H1 (cell line): ENCODE results near the gene GRIP2. TPM values are rescaled to one million over a fixed set of nuclear protein-coding genes. Genes with fewer than 3 reads are reported as not detected.

Source experiments
- CTCF ChIA-PET: fragments of 300-600 bp; sonication (Branson Sonifier 250); formaldehyde crosslinking; loops from one replicate; lab custom pipeline; 2021; ENCODE audit not compliant: partially characterized antibody; lab: Charles Lee
- POLR2A ChIA-PET: fragments of 300-600 bp; sonication (Branson Sonifier 250); formaldehyde crosslinking; loops from one replicate; lab custom pipeline; 2021; ENCODE audit warnings: inconsistent platforms; ENCODE audit not compliant: partially characterized antibody; lab: Charles Lee
- DNase-seq, 2 experiments: peaks; one replicate each; pipeline versions ENCODE4 v3.0.0 to v3.0.0-alpha.2; 2010 to 2022; ENCODE audit warnings: low spot score in 2 of 2, low read depth in 1 of 2, mixed read lengths in 1 of 2
- FAIRE-seq: peaks from 2 replicates; lab custom pipeline; 2011; peaks lifted over from hg19 to GRCh38; lab: Jason Lieb, UNC
- H2AFZ ChIP-seq: 2 replicates; pipeline ENCODE4 v1.8.1; 2012; ENCODE audit warnings: low read length, inconsistent platforms
- H2AK5ac ChIP-seq: 2 replicates; pipeline ENCODE4 v1.6.1; 2013; ENCODE audit warnings: low read depth, low read length
- H2BK120ac ChIP-seq: replicated peaks from 2 replicates; pipeline ENCODE3; 2013; ENCODE audit warnings: low read depth, low read length, inconsistent platforms
- H2BK12ac ChIP-seq: 2 replicates; pipeline ENCODE4 v1.6.1; 2013; ENCODE audit warnings: low read depth, low read length
- H2BK15ac ChIP-seq: 2 replicates; pipeline ENCODE4 v1.6.1; 2013; ENCODE audit warnings: low read length
- H2BK20ac ChIP-seq: 2 replicates; pipeline ENCODE4 v1.6.1; 2013; ENCODE audit warnings: low read length
- H2BK5ac ChIP-seq: 2 replicates; pipeline ENCODE4 v1.6.1; 2013; ENCODE audit warnings: low read depth, low read length
- H3K14ac ChIP-seq: 2 replicates; pipeline ENCODE4 v1.6.1; 2013; ENCODE audit warnings: inconsistent platforms; ENCODE audit not compliant: insufficient read length
- H3K18ac ChIP-seq: 2 replicates; pipeline ENCODE4 v1.6.1; 2013; ENCODE audit warnings: low read length; ENCODE audit errors: extremely low read depth
- H3K23ac ChIP-seq: 2 replicates; pipeline ENCODE4 v1.6.1; 2013; ENCODE audit warnings: inconsistent platforms; ENCODE audit not compliant: insufficient read length
- H3K23me2 ChIP-seq: 2 replicates; pipeline ENCODE4 v1.6.1; 2013; ENCODE audit warnings: low read depth, low read length
- H3K27ac ChIP-seq: 2 replicates; pipeline ENCODE4 v1.6.1; 2011; ENCODE audit warnings: low read depth, low read length, inconsistent platforms
- H3K27me3 ChIP-seq, 4 experiments: replicated peaks in 1 of 4; 1 replicate in 1 of 4; 2 replicates in 3 of 4; pipeline versions ENCODE4 v1.6.1 to v1.8.1; 2011 to 2013; ENCODE audit warnings: low read length in 3 of 4, mild to moderate bottlenecking in 3 of 4, inconsistent platforms in 2 of 4, mixed read lengths in 2 of 4, moderate library complexity in 1 of 4; ENCODE audit not compliant: control insufficient read depth in 3 of 4, insufficient read depth in 3 of 4; ENCODE audit errors: extremely low read depth in 1 of 4
- H3K36me3 ChIP-seq, 4 experiments: 2 replicates each; pipeline versions ENCODE4 v1.6.1 to v1.8.1; 2011 to 2013; ENCODE audit warnings: mild to moderate bottlenecking in 4 of 4, low read length in 3 of 4, moderate library complexity in 2 of 4, control low read depth in 1 of 4, inconsistent platforms in 1 of 4; ENCODE audit not compliant: insufficient read depth in 4 of 4, control insufficient read depth in 2 of 4
- H3K4ac ChIP-seq: replicated peaks from 2 replicates; pipeline ENCODE3; 2013; ENCODE audit warnings: low read length, low read depth, mixed read lengths, inconsistent platforms; ENCODE audit not compliant: insufficient read length
- H3K4me1 ChIP-seq, 4 experiments: replicated peaks in 1 of 4; 1 replicate in 1 of 4; 2 replicates in 3 of 4; pipeline versions ENCODE4 v1.6.1 to v1.8.1; 2011 to 2013; ENCODE audit warnings: low read length in 3 of 4, inconsistent platforms in 2 of 4, mixed read lengths in 1 of 4; ENCODE audit not compliant: insufficient read depth in 4 of 4, control insufficient read depth in 3 of 4
- H3K4me2 ChIP-seq, 2 experiments: 2 replicates each; pipeline versions ENCODE4 v1.6.1 to v1.8.1; 2011 to 2013; ENCODE audit warnings: low read depth in 2 of 2, low read length in 2 of 2, control low read depth in 1 of 2, inconsistent platforms in 1 of 2, mild to moderate bottlenecking in 1 of 2; ENCODE audit not compliant: insufficient read depth in 1 of 2
- H3K4me3 ChIP-seq, 4 experiments: fragments of 200-600, 300-600 bp in 1 of 4; sonication (generic), shearing (Covaris generic), sonication (Bioruptor Twin) in 1 of 4; 2 replicates each; pipeline versions ENCODE4 v1.5.1 to v1.8.1; 2011 to 2016; ENCODE audit warnings: low read length in 4 of 4, low read depth in 3 of 4, control low read depth in 2 of 4, inconsistent platforms in 2 of 4, mild to moderate bottlenecking in 2 of 4, mixed read lengths in 1 of 4, moderate library complexity in 1 of 4; ENCODE audit not compliant: insufficient read depth in 2 of 4; ENCODE audit errors: extremely low read depth in 1 of 4
- H3K56ac ChIP-seq: replicated peaks from 2 replicates; pipeline ENCODE3; 2013; ENCODE audit warnings: low read depth, mild to moderate bottlenecking, mixed read lengths, low read length, inconsistent platforms; ENCODE audit not compliant: insufficient read length
- H3K79me1 ChIP-seq: 2 replicates; pipeline ENCODE4 v1.6.1; 2013; ENCODE audit warnings: low read depth, low read length, control low read depth
- H3K79me2 ChIP-seq, 2 experiments: 2 replicates each; pipeline versions ENCODE4 v1.6.1 to v1.8.1; 2012 to 2013; ENCODE audit warnings: low read length in 2 of 2, mild to moderate bottlenecking in 2 of 2, inconsistent platforms in 1 of 2; ENCODE audit not compliant: insufficient read depth in 2 of 2, control insufficient read depth in 1 of 2
- H3K9ac ChIP-seq, 4 experiments: replicated peaks in 1 of 4; 1 replicate in 1 of 4; 2 replicates in 3 of 4; pipeline versions ENCODE4 v1.6.1 to v1.8.1; 2011 to 2013; ENCODE audit warnings: low read depth in 3 of 4, low read length in 3 of 4, control low read depth in 2 of 4, mild to moderate bottlenecking in 2 of 4, moderate library complexity in 2 of 4, inconsistent platforms in 1 of 4; ENCODE audit errors: extremely low read depth in 1 of 4
- H3K9me3 ChIP-seq, 2 experiments: 2 replicates each; pipeline versions ENCODE4 v1.6.1 to v1.8.1; 2012 to 2013; ENCODE audit warnings: mild to moderate bottlenecking in 2 of 2, moderate library complexity in 2 of 2, control low read depth in 1 of 2, inconsistent platforms in 1 of 2, low read depth in 1 of 2, low read length in 1 of 2, mixed read lengths in 1 of 2; ENCODE audit not compliant: insufficient read depth in 2 of 2
- H4K20me1 ChIP-seq, 2 experiments: replicated peaks in 1 of 2; 2 replicates each; pipeline versions ENCODE3 to v1.8.1; 2011 to 2013; ENCODE audit warnings: inconsistent platforms in 2 of 2, low read length in 2 of 2, mild to moderate bottlenecking in 1 of 2; ENCODE audit not compliant: insufficient read depth in 2 of 2, control insufficient read depth in 1 of 2
- H4K5ac ChIP-seq: 2 replicates; pipeline ENCODE4 v1.6.1; 2013; ENCODE audit warnings: low read length, low read depth, mixed read lengths, inconsistent platforms; ENCODE audit not compliant: insufficient read length
- H4K8ac ChIP-seq: 2 replicates; pipeline ENCODE4 v1.8.0; 2013; ENCODE audit warnings: mild to moderate bottlenecking, moderate library complexity, low read length, inconsistent platforms; ENCODE audit not compliant: insufficient read depth; ENCODE audit errors: extremely low read depth
- H4K91ac ChIP-seq: replicated peaks from 2 replicates; pipeline ENCODE3; 2013; ENCODE audit warnings: low read length, mixed read lengths, inconsistent platforms; ENCODE audit not compliant: insufficient read length
- CHD1 ChIP-seq: IDR thresholded peaks from 2 replicates; pipeline ENCODE4 v1.6.1; 2012; ENCODE audit warnings: low read depth, low read length, improper control_type of control experiment
- NRF1 ChIP-seq: IDR thresholded peaks from 2 replicates; pipeline ENCODE4 v1.6.1; 2011; ENCODE audit warnings: mild to moderate bottlenecking, low read depth, low read length, improper control_type of control experiment
- POLR2A ChIP-seq, 2 experiments: IDR thresholded peaks; 1 replicate in 1 of 2; 2 replicates in 1 of 2; pipeline ENCODE4 v1.6.1; 2011; ENCODE audit warnings: low read depth in 2 of 2, low read length in 2 of 2, mild to moderate bottlenecking in 2 of 2; ENCODE audit errors: control extremely low read depth in 1 of 2
- WGBS, 2 experiments: shearing (Covaris generic) in 1 of 2; methylation state at CpG; one replicate each; pipeline versions ENCODE4 v1.1.6 to v1.1.7; 2013 to 2015; ENCODE audit warnings: low lambda C conversion rate in 2 of 2, mixed read lengths in 2 of 2, inconsistent platforms in 1 of 2, low coverage in 1 of 2, missing lambda C conversion rate in 1 of 2; ENCODE audit not compliant: insufficient replicate concordance in 2 of 2, insufficient coverage in 1 of 2, insufficient read length in 1 of 2; ENCODE audit errors: extremely low coverage in 1 of 2, missing lambda C conversion rate in 1 of 2; 5-methylcytosine and 5-hydroxymethylcytosine counted together
- polyA plus RNA-seq, 7 experiments: library from polyadenylated mRNA; depleted of rRNA in 3 of 7; stranded (reverse) in 5 of 7; unstranded in 2 of 7; fragments of >200 nt in 5 of 7; fragments of 200-250 nt in 2 of 7; gene quantifications; 1 replicate in 5 of 7; 2 replicates in 1 of 7; 4 replicates in 1 of 7; pipeline versions ENCODE4 v1.2.1 to v1.2.3, GENCODE V29; 2011 to 2013; ENCODE audit warnings: missing spikeins in 2 of 7, mixed read lengths in 2 of 7
- total RNA-seq: library from RNA; stranded (reverse); fragmentation: NEBNext Ultra II Directional; extraction: Animal tissue kit (Norgen Biotek cat#: 25700); gene quantifications from 2 replicates; pipeline ENCODE4 v1.2.1, GENCODE V29; 2021

Gene GRIP2
- total and polyA plus RNA-seq, 2 of the 8 experiments (the other 6 are each of a cell fraction or from before 2014, with no cell fraction given) = 2.5 to 6.4 TPM

DNA sequence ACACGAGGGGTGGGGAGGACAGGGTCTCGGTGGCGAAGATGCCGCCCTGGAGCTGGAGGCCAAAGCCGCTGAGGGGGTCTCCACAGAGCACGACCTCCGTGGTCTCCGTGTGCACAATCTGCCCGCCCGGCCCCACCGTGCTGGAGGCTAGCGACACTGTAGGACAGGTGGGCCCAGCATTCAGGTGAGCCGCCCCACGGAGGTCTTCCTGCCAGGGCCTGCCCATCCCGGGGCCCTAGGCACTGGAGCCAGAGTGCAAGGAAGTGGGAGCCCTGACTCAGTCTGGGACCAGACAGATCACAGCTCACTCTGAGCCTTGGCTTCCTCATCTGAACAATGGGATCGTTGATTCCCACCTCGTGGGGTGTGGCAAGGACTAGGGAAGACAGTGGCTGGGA, 25.8 kb downstream of the GRIP2 start:
- H3K23me2 ChIP-seq = no peaks in the 10 kb centered on the region
- WGBS, 2 experiments = 91% methylated on average over 17 of the region's 17 CpGs; no CpG with 5 or more reads in 1 of the 2 experiments

More for the DNA sequence above, 25.8 kb downstream of the GRIP2 start:
- Histone ChIP-seq H3K14ac (no peak overlapping the region), H4K91ac (no peak overlapping the region), H3K9ac (no peak overlapping the region), H3K4me1 (peaks cover 0 to 10% (median 5%) of the 10 kb centered on the region in 4 experiments; a peak in 5 of 7 replicates), H3K23ac (no peak overlapping the region), H3K79me2 (no peaks in the 10 kb centered on the region), H3K18ac (no peak overlapping the region), H2BK15ac (no peak overlapping the region), H3K36me3 (no peaks in the 10 kb centered on the region), H2BK20ac (no peak overlapping the region), H3K9me3 (no peaks in the 10 kb centered on the region), H4K20me1 (no peaks in the 10 kb centered on the region), H4K5ac (no peak overlapping the region), H2BK12ac (no peak overlapping the region), H2AK5ac (no peak overlapping the region; the same call in 1 of the 2 replicates), H3K27me3 (no peaks in the 10 kb centered on the region), H3K4ac (peak overlapping the region; percentile 48), H3K56ac (no peak overlapping the region), H2AFZ (no peak overlapping the region), H3K4me3 (no peak overlapping the region), H3K27ac (no peak overlapping the region), H4K8ac (no peak overlapping the region), H2BK5ac (no peak overlapping the region), H2BK120ac (no peak overlapping the region), H3K79me1 (no peaks in the 10 kb centered on the region), H3K4me2 (no peak overlapping the region)
- TF ChIP-seq NRF1 = no peak
- no peak for TF ChIP-seq POLR2A (IDR thresholded peaks at IDR 0.05; ENCODE audit: control extremely low read depth in 1 of 2, low read depth in 2 of 2, low read length in 2 of 2)
- no peak for TF ChIP-seq CHD1
- ChIA-PET POLR2A (interaction anchor here (1.4 kb wide), 1 partner anchor 88 kb away, joined by 4 read pairs; no protein-coding TSS in a partner anchor), CTCF (interaction anchor here (2.2 to 11.6 kb wide), 2 partner anchors 19 to 34 kb away, joined by 5 to 280 read pairs; no protein-coding TSS in a partner anchor)
- DNase-seq = no peak
- no peak for FAIRE-seq
